HepG2 (cell line): ENCODE measurements around the gene RASSF4. TPM values are rescaled to one million over a fixed set of nuclear protein-coding genes. Genes with fewer than 3 reads are reported as not detected.

Experiments
- CHD4 ChIP-seq: fragments of 200-600 bp; sonication (generic); IDR thresholded peaks from 2 replicates; pipeline ENCODE4 v1.7.0; 2017; ENCODE audit warnings: mild to moderate bottlenecking, low read length, borderline replicate concordance
- EZH2 ChIP-seq: conservative IDR thresholded peaks from 2 replicates; pipeline ENCODE4 v1.6.1; 2012; ENCODE audit warnings: mild to moderate bottlenecking, low read depth, low read length, moderate library complexity
- FOSL1 ChIP-seq: sonication (generic); formaldehyde crosslinking; IDR thresholded peaks from 2 replicates; pipeline ENCODE4 v1.9.0; 2021; ENCODE audit warnings: missing genetic modification reagents, borderline replicate concordance
- KDM4B ChIP-seq: sonication (generic); formaldehyde crosslinking; IDR thresholded peaks from 2 replicates; pipeline ENCODE4 v1.4.0; 2020; ENCODE audit warnings: missing genetic modification reagents
- RBFOX2 ChIP-seq: fragments of 200-400 bp; formaldehyde crosslinking; IDR thresholded peaks from 2 replicates; pipeline ENCODE4 v1.6.1; 2017; ENCODE audit warnings: low read depth, mild to moderate bottlenecking, low read length
- RFXAP ChIP-seq: sonication (generic); formaldehyde crosslinking; IDR thresholded peaks from 2 replicates; pipeline ENCODE4 v1.4.0; 2020; ENCODE audit warnings: missing genetic modification reagents, borderline replicate concordance
- SAFB2 ChIP-seq: sonication (generic); formaldehyde crosslinking; IDR thresholded peaks from 2 replicates; pipeline ENCODE4 v1.5.1; 2020; ENCODE audit warnings: missing genetic modification reagents, low read depth, mild to moderate bottlenecking, borderline replicate concordance
- TBL1XR1 ChIP-seq: fragments of 150-350 bp; IDR thresholded peaks from 2 replicates; pipeline ENCODE4 v1.6.1; 2014; ENCODE audit warnings: borderline replicate concordance, low read length; ENCODE audit not compliant: partially characterized antibody
- ZNF256 ChIP-seq: sonication (generic); formaldehyde crosslinking; conservative IDR thresholded peaks from 2 replicates; pipeline ENCODE4 v1.4.0; 2020; ENCODE audit warnings: missing genetic modification reagents
- ZNF30 ChIP-seq: sonication (generic); formaldehyde crosslinking; IDR thresholded peaks from 2 replicates; pipeline ENCODE4 v1.5.0; 2020; ENCODE audit warnings: mild to moderate bottlenecking, missing genetic modification reagents
- ZNF329 ChIP-seq: sonication (generic); formaldehyde crosslinking; IDR thresholded peaks from 2 replicates; pipeline ENCODE4 v1.9.0; 2021; ENCODE audit warnings: low read depth, mild to moderate bottlenecking, missing genetic modification reagents
- ZNF331 ChIP-seq: sonication (generic); formaldehyde crosslinking; IDR thresholded peaks from 2 replicates; pipeline ENCODE4 v1.4.0; 2020; ENCODE audit warnings: missing genetic modification reagents
- ZNF343 ChIP-seq: sonication (generic); formaldehyde crosslinking; IDR thresholded peaks from 2 replicates; pipeline ENCODE4 v1.4.0; 2020; ENCODE audit warnings: mild to moderate bottlenecking, missing genetic modification reagents
- ZNF879 ChIP-seq: sonication (generic); formaldehyde crosslinking; IDR thresholded peaks from 2 replicates; pipeline ENCODE4 v1.8.1; 2023; ENCODE audit warnings: missing genetic modification reagents
- ZSCAN25 ChIP-seq: sonication (generic); formaldehyde crosslinking; IDR thresholded peaks from 2 replicates; pipeline ENCODE4 v1.8.0; 2022; ENCODE audit warnings: mild to moderate bottlenecking, missing genetic modification reagents
- polyA plus RNA-seq, 8 experiments: library from polyadenylated mRNA; depleted of rRNA in 3 of 8; stranded (reverse) in 7 of 8; unstranded in 1 of 8; fragments of >200 nt; fragmentation: Illumina TruSeq in 4 of 8; extraction: Trizol in 4 of 8; gene quantifications; 2 replicates each; pipeline versions ENCODE4 v1.2.1 to v1.2.3, GENCODE V29; 2011 to 2016; ENCODE audit warnings: low read depth in 4 of 8, missing spikeins in 1 of 8, mixed read lengths in 1 of 8; ENCODE audit not compliant: insufficient read depth in 1 of 8
- total RNA-seq, 5 experiments: library from RNA; depleted of rRNA; stranded (reverse); fragments of >200 nt; fragmentation: Illumina TruSeq; extraction: Trizol; gene quantifications; 2 replicates each; pipeline ENCODE4 v1.2.3, GENCODE V29; 2016; ENCODE audit warnings: low read depth in 1 of 5
- TF ChIP-seq, protein P1 (sequence below): sonication (generic); formaldehyde crosslinking; IDR thresholded peaks from 2 replicates; pipeline ENCODE4 v1.4.0; 2020; ENCODE audit warnings: mild to moderate bottlenecking, missing genetic modification reagents
- TF ChIP-seq, protein P2 (sequence below): sonication (generic); formaldehyde crosslinking; IDR thresholded peaks from 2 replicates; pipeline ENCODE4 v1.4.0; 2020; ENCODE audit warnings: missing genetic modification reagents
- TF ChIP-seq, protein P3 (sequence below): sonication (generic); formaldehyde crosslinking; IDR thresholded peaks from 2 replicates; pipeline ENCODE4 v1.5.1; 2020; ENCODE audit warnings: missing genetic modification reagents, mild to moderate bottlenecking, borderline replicate concordance

The RASSF4 gene
- total and polyA plus RNA-seq, 2 of the 13 experiments (the other 11 are each of a cell fraction or from before 2014, with no cell fraction given), result 34.0 to 51.7 TPM

DNA sequence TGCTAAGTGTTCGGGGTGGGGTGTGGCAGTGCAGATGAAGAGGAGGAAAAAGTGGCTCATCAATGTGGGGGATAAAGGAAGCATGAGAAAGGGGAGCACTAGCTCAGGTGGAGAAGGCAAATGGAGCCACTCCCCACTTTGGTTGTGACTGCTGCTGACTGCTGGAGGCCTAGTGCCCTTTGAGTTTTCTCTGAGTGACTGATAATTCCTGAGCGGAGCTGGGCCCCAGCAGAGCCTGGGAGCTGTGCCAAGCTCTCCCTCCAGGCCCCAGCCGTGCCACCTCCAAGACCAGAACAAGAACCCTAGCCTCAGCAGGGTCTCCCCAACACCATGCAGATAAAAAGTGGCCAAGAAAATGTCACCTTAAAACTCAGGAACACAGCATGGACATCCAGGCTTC, 9.7 kb upstream of the RASSF4 start (continued):
- TF ChIP-seq SAFB2 (CRISPR knock-in tag) (no peak), ZNF30 (CRISPR knock-in tag) (no peak), ZNF879 (CRISPR knock-in tag) (no peak), ZSCAN25 (CRISPR knock-in tag) (no peak), CHD4 (0 out of 2 replicates have a peak, but pooled peaks have one; percentile 39), EZH2 (no peak), FOSL1 (CRISPR knock-in tag) (no peak), TBL1XR1 (no peak), KDM4B (CRISPR knock-in tag) (no peak), ZNF329 (CRISPR knock-in tag) (no peak), ZNF331 (CRISPR knock-in tag) (peak; percentile 46; the same call in 1 of the 2 replicates), ZNF256 (CRISPR knock-in tag) (no peak), ZNF343 (CRISPR knock-in tag) (no peak), RFXAP (no peak), RBFOX2 (no peak)
- TF ChIP-seq, protein P1, sequence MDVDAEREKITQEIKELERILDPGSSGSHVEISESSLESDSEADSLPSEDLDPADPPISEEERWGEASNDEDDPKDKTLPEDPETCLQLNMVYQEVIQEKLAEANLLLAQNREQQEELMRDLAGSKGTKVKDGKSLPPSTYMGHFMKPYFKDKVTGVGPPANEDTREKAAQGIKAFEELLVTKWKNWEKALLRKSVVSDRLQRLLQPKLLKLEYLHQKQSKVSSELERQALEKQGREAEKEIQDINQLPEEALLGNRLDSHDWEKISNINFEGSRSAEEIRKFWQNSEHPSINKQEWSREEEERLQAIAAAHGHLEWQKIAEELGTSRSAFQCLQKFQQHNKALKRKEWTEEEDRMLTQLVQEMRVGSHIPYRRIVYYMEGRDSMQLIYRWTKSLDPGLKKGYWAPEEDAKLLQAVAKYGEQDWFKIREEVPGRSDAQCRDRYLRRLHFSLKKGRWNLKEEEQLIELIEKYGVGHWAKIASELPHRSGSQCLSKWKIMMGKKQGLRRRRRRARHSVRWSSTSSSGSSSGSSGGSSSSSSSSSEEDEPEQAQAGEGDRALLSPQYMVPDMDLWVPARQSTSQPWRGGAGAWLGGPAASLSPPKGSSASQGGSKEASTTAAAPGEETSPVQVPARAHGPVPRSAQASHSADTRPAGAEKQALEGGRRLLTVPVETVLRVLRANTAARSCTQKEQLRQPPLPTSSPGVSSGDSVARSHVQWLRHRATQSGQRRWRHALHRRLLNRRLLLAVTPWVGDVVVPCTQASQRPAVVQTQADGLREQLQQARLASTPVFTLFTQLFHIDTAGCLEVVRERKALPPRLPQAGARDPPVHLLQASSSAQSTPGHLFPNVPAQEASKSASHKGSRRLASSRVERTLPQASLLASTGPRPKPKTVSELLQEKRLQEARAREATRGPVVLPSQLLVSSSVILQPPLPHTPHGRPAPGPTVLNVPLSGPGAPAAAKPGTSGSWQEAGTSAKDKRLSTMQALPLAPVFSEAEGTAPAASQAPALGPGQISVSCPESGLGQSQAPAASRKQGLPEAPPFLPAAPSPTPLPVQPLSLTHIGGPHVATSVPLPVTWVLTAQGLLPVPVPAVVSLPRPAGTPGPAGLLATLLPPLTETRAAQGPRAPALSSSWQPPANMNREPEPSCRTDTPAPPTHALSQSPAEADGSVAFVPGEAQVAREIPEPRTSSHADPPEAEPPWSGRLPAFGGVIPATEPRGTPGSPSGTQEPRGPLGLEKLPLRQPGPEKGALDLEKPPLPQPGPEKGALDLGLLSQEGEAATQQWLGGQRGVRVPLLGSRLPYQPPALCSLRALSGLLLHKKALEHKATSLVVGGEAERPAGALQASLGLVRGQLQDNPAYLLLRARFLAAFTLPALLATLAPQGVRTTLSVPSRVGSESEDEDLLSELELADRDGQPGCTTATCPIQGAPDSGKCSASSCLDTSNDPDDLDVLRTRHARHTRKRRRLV (CRISPR knock-in tag), result no peak
- TF ChIP-seq, protein P2, sequence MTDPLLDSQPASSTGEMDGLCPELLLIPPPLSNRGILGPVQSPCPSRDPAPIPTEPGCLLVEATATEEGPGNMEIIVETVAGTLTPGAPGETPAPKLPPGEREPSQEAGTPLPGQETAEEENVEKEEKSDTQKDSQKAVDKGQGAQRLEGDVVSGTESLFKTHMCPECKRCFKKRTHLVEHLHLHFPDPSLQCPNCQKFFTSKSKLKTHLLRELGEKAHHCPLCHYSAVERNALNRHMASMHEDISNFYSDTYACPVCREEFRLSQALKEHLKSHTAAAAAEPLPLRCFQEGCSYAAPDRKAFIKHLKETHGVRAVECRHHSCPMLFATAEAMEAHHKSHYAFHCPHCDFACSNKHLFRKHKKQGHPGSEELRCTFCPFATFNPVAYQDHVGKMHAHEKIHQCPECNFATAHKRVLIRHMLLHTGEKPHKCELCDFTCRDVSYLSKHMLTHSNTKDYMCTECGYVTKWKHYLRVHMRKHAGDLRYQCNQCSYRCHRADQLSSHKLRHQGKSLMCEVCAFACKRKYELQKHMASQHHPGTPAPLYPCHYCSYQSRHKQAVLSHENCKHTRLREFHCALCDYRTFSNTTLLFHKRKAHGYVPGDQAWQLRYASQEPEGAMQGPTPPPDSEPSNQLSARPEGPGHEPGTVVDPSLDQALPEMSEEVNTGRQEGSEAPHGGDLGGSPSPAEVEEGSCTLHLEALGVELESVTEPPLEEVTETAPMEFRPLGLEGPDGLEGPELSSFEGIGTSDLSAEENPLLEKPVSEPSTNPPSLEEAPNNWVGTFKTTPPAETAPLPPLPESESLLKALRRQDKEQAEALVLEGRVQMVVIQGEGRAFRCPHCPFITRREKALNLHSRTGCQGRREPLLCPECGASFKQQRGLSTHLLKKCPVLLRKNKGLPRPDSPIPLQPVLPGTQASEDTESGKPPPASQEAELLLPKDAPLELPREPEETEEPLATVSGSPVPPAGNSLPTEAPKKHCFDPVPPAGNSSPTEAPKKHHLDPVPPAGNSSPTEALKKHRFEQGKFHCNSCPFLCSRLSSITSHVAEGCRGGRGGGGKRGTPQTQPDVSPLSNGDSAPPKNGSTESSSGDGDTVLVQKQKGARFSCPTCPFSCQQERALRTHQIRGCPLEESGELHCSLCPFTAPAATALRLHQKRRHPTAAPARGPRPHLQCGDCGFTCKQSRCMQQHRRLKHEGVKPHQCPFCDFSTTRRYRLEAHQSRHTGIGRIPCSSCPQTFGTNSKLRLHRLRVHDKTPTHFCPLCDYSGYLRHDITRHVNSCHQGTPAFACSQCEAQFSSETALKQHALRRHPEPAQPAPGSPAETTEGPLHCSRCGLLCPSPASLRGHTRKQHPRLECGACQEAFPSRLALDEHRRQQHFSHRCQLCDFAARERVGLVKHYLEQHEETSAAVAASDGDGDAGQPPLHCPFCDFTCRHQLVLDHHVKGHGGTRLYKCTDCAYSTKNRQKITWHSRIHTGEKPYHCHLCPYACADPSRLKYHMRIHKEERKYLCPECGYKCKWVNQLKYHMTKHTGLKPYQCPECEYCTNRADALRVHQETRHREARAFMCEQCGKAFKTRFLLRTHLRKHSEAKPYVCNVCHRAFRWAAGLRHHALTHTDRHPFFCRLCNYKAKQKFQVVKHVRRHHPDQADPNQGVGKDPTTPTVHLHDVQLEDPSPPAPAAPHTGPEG (CRISPR knock-in tag), result no peak
- TF ChIP-seq, protein P3, sequence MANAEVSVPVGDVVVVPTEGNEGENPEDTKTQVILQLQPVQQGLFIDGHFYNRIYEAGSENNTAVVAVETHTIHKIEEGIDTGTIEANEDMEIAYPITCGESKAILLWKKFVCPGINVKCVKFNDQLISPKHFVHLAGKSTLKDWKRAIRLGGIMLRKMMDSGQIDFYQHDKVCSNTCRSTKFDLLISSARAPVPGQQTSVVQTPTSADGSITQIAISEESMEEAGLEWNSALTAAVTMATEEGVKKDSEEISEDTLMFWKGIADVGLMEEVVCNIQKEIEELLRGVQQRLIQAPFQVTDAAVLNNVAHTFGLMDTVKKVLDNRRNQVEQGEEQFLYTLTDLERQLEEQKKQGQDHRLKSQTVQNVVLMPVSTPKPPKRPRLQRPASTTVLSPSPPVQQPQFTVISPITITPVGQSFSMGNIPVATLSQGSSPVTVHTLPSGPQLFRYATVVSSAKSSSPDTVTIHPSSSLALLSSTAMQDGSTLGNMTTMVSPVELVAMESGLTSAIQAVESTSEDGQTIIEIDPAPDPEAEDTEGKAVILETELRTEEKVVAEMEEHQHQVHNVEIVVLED (CRISPR knock-in tag), result no peak
